Left colon (tissue), 2 donors: ENCODE measurements around the gene CDK12. TPM values are rescaled to one million over a fixed set of nuclear protein-coding genes. Genes with fewer than 3 reads are reported as not detected.

ENCODE experiments used
- ATAC-seq: fragments of 200-7000 bp; cut with Tn5 transposase; one replicate; pipeline ENCODE4 v1.9.1; 2020; ENCODE audit warnings: mild to moderate bottlenecking, moderate library complexity
- DNase-seq, 2 donors: peaks; one replicate each; pipeline ENCODE4 v3.0.0-alpha.2; 2020
- intact Hi-C, 2 donors: fragments of 100-400 bp; cut with DNase I in 1 of 2; cut with micrococcal nuclease in 1 of 2; formaldehyde crosslinking; loops; one replicate each; pipeline versions ENCODE4 v1.11.2 to v1.14.0; 2022; cut with DNase I, micrococcal nuclease
- total RNA-seq, 2 donors: library from RNA; stranded (reverse); fragmentation: NEBNext Ultra II Directional; extraction: Animal tissue kit (Norgen Biotek cat#: 25700); gene quantifications; one replicate each; pipeline ENCODE4 v1.2.1, GENCODE V29; 2021
- donor health status: DM: no; HTN: no; CAD: no.
- donor health status: DM: yes; HTN: yes; CAD: no.

The CDK12 gene
- total RNA-seq, 2 donors from 2014 or later = 45.0 to 57.9 TPM

GRCh38 chr17:39572121-39572520 is 110.8 kb downstream of the CDK12 start:
- ATAC-seq = no peak
- intact Hi-C loops = no loop called here
- DNase-seq = no peak

GRCh38 chr17:39573447-39574298 is 112.4 kb downstream of the CDK12 start:
- intact Hi-C loops = no loop called here
- peak; percentile 61 to 72 for DNase-seq
- peak; percentile 89 for ATAC-seq

GRCh38 chr17:39576187-39576586 is 114.9 kb downstream of the CDK12 start:
- ATAC-seq (no peak), DNase-seq (no peak)
- intact Hi-C loops = no loop called here

- no peak for DNase-seq
- ATAC-seq = no peak
- intact Hi-C loops = no loop called here
These were observed 117.0 kb downstream of the CDK12 start for GRCh38 chr17:39578272-39578671.

- no peak for ATAC-seq
These were observed 118.2 kb downstream of the CDK12 start for GRCh38 chr17:39579318-39580081.

GRCh38 chr17:39580082-39580468 is 118.8 kb downstream of the CDK12 start:
- DNase-seq = no peak
- intact Hi-C loops = no loop called here
- no peak for ATAC-seq

More at GRCh38 chr17:39579318-39580081, 118.2 kb downstream of the CDK12 start:
- intact Hi-C loops = no loop called here
- DNase-seq = no peak

- ATAC-seq (no peak), DNase-seq (no peak)
- intact Hi-C loops = no loop called here
These were observed 119.9 kb downstream of the CDK12 start for GRCh38 chr17:39581071-39581758.

GRCh38 chr17:39581759-39582085 is 120.4 kb downstream of the CDK12 start:
- DNase-seq = no peak
- intact Hi-C loops = no loop called here

GRCh38 chr17:39582658-39583057 is 121.4 kb downstream of the CDK12 start:
- no peak for ATAC-seq
- no peak for DNase-seq
- intact Hi-C loops = no loop called here

More at GRCh38 chr17:39581759-39582085, 120.4 kb downstream of the CDK12 start:
- no peak for ATAC-seq

Other genes with a start within 250 kb of the CDK12 start
- under 1 TPM in 1 of 2 donors, not detected in 1; 0.17 TPM for gene STAC2, start 235.5 kb upstream of the CDK12 start, total RNA-seq
- 10 to 100 TPM; 11.4 to 21.4 TPM for gene FBXL20, start 59.9 kb upstream of the CDK12 start, total RNA-seq
- 10 to 100 TPM; 25.3 to 28.3 TPM for gene MED1, start 10.2 kb upstream of the CDK12 start, total RNA-seq
- gene NEUROD2, start 146.4 kb downstream of the CDK12 start, total RNA-seq = under 1 TPM in 1 of 2 donors, not detected in 1; 0.12 TPM
- 100 to 1,000 TPM; 259 to 404 TPM for gene PPP1R1B, start 165.5 kb downstream of the CDK12 start, total RNA-seq
- 10 to 100 TPM; 37.2 to 44.3 TPM for gene STARD3, start 175.7 kb downstream of the CDK12 start, total RNA-seq
- under 1 TPM; 0.43 to 0.50 TPM for gene TCAP, start 203.9 kb downstream of the CDK12 start, total RNA-seq
- gene PNMT, start 207.0 kb downstream of the CDK12 start, total RNA-seq = 1 to 10 TPM in 1 of 2 donors, under 1 TPM in 1; 0.73 to 1.0 TPM
- gene PGAP3, start 226.6 kb downstream of the CDK12 start, total RNA-seq = 10 to 100 TPM; 46.1 to 56.1 TPM
- gene ERBB2, start 238.6 kb downstream of the CDK12 start, total RNA-seq = 100 to 1,000 TPM; 178 to 179 TPM